ENCODE results near the gene PLCL1. TPM values are rescaled to one million over a fixed set of nuclear protein-coding genes. Genes with fewer than 3 reads are reported as not detected.

The PLCL1 gene
- 0.07 and 0.16 TPM in 2 replicates for total RNA-seq (2014; rRNA removed; shearing (Covaris generic))
- 0.19 and 0.21 TPM in 2 replicates for polyA plus RNA-seq (2015; cell fraction: cytosol; rRNA removed)
- 0.19 TPM in 2 replicates for polyA plus RNA-seq (2015; cell fraction: nucleus; rRNA removed)

DNA sequence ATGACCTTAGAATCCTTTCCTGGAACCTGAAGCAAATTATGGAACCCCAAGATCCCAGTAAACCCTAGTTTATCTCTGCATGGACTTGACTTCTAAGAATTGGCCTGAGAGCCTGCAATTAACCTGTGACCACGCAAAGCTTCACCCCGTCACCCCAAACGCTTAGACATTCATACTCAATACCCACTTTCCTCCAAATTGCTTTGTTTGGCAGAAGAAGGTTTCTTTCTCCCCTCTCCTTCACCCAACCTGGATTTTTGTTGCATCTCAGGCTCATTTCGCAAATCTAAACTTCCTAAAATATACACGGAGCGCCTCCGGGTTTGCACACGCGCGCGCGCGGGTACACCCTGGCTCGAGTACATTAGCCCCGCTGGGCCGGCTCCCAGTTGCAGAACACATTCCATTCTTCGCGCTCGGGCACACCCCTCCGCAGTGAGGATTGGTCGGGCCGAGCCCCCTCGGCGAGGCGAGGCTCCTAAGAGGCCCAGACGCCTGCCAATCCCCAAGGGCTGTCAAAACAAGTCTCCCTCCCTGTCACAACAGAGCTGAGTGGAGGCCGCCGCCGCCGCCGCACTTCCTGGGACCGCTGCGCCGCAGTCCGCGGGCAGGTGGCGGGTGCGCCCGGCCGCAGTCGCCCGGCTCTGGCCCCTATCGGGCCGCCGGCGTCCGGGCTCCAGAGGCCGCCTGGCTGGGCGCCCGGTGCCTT is at the start of gene PLCL1:
Gene PLCL1, plus strand, starts transcription at position 545 of the 709 bp plus-strand sequence.
- DNase-seq (ENCODE audit: low read depth) = peak; percentile 92

DNA sequence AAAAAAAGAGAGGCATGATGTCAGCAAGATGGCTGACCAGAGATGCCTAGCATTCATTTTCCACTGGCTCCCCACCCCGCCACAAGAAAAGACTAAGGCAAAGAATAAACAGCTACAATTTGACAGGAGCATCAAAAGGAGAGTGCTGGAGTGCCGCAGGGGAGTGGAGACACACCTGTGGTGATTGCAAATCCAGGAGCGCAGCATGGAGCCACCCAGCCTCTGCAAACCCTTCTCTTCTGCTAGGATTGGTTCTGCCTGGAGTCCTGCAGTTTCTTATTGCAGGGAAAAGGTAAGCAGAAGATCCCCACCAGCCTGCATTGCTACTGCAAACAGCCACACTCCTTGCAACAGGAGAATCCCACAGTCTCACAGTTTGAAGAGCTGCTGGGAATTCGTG is 45.4 kb upstream of the PLCL1 start:
- DNase-seq (ENCODE audit: low read depth) = no peak

GRCh38 chr2:197759625-197760292 is 44.6 kb upstream of the PLCL1 start:
- no peak for DNase-seq (ENCODE audit: low read depth)

DNA sequence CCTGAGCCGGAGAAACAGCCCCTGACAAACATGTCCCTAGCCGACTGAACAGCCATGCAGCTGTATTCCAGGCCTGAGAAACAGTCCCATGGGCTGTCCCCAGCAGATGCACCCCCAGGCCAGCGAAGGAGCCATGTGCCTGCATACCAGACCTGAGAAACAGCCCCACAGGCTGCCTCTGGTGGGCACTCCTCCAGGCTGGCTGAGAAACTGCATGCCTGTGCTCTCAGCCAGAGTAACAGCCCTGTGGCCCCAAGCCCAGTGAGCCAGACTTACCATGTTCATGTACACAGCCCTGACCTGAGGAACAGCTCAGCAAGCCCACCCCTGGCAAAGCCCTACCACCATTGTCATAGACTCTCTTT is 44.1 kb upstream of the PLCL1 start:
- no peak for DNase-seq (ENCODE audit: low read depth)

GRCh38 chr2:197777823-197778407 is 26.5 kb upstream of the PLCL1 start:
- DNase-seq (ENCODE audit: low read depth) = peak; percentile 23

DNA sequence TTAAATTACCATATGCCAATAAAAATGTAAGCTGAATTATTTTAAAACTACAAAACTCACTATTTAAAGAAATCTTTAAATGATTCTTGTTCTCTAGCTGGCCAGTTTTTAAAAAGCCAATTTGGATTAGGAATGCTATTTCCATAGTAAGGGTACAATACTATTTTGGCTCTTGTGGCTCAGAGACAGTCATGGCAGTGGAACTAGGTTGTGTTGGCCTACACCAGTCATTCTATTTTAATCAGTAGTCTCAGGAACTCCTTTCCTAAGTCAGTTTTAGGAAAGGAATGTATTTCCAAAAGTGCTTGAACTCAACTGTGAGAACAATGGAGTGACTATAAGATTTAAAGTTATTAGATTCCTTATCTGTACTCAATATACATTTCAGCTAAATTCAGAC is 25.1 kb upstream of the PLCL1 start:
- no peak for DNase-seq (ENCODE audit: low read depth)

GRCh38 chr2:197782126-197782525 is 22.3 kb upstream of the PLCL1 start:
- DNase-seq (ENCODE audit: low read depth) = no peak

DNA sequence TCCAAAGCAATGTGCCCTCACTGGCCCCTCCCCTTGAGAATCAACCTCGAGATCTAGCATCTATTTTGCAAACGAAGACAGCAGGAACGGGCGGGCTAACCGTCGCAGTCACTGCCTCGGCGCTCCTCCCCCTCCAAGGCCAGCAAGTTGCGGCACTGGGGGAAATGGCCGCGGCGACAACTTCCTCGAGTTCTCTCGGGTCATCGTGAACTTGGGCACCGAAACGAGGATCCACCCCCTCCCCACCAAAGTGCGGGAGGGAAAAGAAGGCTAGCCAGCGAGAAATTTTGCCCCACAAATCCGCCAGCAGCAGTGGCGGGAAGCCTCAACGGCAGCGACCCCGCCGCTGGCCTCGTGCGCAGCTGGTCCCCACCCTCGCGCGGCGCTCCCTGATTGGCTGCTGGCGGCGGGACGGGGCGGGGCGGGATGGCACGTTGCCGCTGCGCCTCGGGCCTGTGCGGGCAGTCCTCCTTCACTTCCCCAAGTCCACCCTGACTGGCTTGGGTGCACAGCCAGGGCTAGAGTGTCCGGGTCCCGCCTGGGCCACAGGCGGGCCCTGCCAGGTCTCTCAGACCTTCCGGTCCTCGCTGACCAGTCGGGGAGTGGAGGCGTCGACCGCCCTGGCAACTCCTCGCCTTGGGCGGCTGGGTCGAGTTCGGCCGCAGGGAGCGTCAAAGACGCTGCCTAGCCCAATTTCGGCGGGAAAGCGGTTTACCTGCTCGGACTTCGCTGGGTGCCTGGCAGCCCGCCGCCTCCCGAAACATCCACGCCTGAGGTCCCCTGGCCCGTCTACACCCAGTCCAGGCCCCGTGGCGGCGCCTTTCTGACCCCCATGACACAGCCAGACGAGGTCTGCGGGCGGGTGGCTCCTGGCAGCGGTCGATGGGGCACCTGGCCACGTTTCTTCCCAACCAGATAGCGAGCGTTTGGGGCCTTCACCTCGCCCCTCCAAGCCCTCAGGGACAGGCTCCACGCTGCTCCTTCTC is 19.1 kb upstream of the PLCL1 start, which contains the start of gene BOLL:
Gene BOLL, minus strand, starts transcription at position 364 of the 986 bp plus-strand sequence. CDS start 3,469 bp downstream, outside the sequence.
- DNase-seq (ENCODE audit: low read depth) = no peak

GRCh38 chr2:197786010-197786877 is 18.1 kb upstream of the PLCL1 start:
- DNase-seq (ENCODE audit: low read depth) = no peak

GRCh38 chr2:197793456-197793855 is 10.9 kb upstream of the PLCL1 start:
- no peak for DNase-seq (ENCODE audit: low read depth)

DNA sequence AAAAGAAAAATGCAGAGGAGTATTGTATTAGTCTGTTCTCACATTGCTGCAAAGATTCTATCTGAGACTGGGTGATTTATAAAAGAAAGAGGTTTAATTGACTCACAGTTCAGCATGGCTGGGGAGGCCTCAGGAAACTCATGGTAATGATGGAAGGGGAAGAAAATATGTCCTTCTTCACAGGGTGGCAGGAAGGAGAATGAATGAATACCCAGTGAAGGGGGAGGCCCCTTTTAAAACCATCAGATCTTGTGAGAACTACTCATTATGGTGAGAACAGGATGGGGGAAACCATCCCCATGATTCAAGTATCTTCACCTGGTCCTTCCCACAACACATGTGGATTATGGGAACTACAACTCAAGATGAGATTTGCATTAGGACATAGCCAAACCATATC is 9.1 kb upstream of the PLCL1 start:
- DNase-seq (ENCODE audit: low read depth) = no peak

DNA sequence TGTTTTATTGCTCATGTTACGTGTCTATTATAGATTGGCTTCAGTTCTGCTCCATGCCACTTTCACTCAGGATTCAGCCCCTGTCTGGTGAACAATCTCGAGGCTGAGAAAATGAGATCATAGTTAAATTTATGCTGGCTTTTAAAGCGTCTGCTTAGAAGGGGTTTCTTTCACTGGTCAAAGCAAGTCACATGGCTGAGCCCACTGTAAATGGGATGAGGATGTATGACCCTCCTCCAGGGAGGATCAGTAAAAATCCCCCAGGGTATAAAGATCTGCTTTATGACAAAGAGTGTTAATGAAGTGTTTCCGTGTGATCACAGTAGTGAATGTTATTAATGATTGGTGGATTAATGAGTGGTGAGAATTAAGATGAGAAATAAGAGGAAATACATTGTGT is 6.2 kb upstream of the PLCL1 start:
- no peak for DNase-seq (ENCODE audit: low read depth)

- DNase-seq (ENCODE audit: low read depth) = no peak
Observed at GRCh38 chr2:197799068-197799467, 5.3 kb upstream of the PLCL1 start.

DNA sequence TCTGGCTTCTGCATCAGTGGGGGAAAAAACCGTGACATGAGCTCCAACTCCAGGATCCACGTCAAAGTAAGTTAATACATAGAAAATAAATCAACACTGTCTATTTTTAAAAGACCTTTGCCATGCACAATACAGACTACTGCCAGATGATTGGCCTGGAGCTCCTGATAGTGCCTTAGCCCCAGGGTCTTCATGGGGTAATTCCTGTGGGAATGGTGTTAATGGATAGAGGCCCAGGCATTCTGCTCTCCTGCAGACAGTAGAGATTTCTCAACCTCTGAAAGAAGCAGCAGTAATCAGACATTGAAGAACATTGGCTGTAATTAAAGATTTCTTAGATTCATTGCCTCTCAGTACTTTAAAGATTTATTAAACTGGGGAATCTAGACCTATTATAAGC is 4.3 kb upstream of the PLCL1 start:
- DNase-seq (ENCODE audit: low read depth) = no peak

DNA sequence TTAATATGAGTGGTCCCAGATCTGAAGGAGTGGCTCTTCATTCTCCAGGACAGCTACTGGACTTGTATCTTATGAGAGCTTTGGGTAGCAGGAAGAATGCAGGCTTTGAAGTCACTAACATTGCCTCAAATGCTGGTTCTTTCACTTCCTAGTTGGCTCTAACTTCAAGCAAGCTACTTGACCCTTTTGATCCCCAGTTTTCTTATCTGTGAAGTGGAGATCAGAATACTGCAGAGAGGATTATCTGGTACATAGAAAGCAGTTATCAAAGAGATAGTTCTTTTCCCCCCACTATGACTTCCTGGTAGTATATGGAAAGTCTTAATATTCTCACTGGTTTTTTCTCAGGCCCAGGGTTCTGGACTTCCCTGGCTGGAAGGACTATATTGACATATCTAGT is 3.4 kb upstream of the PLCL1 start:
- no peak for DNase-seq (ENCODE audit: low read depth)

DNA sequence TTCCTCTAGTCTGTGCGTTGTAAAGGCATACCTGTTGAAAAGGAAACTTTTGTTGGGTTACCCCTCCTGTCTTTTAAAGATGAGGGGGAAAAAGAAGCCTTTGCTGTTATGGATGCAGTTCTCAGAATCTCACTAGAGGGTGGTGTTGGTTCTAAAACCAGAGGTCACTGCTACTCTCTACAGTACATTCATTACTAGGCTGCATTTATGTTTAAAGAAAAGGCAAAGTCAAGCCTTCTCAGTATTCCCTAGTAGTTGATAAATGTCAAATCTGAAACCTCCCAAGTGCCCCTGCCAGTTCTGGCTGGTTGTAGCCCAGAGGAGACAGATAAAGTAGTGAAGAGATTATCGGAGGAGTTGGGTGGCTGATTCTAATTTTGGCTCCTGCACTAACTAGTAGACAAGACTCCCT is 1.4 kb upstream of the PLCL1 start:
- DNase-seq (ENCODE audit: low read depth) = peak; percentile 55

DNA sequence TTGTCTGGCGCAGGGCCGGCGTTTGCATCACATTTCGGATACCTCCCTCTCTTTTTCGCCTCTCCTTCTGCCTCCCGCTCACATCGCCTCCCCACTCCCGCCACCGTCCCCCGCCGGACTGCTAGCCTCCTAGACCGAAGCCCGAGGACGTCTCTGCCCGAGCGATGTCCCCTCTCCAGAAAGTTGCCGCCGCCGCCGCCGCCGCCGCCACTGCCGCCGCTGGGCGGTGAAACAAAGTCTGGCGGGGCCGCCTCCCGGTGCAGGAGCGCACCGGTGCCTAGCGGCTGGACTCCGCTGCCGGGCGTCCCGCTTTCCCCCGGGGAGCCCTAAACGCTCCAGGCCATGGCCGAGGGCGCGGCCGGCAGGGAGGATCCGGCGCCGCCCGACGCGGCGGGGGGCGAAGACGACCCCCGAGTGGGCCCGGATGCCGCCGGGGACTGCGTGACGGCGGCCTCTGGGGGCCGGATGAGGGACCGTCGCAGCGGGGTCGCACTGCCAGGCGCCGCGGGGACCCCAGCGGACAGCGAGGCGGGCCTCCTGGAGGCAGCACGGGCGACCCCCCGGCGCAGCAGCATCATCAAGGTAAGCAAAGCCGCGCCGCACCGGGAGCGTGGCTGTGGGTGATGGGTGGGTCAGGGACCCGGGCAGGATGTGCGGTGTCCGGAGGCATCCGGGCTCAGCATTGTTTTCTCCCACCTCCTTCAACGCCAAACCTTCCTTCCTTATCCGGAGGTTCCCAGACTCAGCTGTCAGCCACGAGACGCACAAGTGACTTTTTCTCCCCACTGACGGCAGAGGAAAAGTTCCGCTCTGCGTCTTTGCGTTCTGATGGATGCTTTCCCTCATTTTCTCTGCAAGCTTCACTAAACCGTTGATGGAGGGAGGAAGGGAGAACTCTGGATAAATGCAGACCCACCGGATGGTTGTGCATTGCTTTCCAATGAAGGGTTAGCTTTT is 643 bp downstream of the PLCL1 start:
- DNase-seq (ENCODE audit: low read depth) = no peak

DNA sequence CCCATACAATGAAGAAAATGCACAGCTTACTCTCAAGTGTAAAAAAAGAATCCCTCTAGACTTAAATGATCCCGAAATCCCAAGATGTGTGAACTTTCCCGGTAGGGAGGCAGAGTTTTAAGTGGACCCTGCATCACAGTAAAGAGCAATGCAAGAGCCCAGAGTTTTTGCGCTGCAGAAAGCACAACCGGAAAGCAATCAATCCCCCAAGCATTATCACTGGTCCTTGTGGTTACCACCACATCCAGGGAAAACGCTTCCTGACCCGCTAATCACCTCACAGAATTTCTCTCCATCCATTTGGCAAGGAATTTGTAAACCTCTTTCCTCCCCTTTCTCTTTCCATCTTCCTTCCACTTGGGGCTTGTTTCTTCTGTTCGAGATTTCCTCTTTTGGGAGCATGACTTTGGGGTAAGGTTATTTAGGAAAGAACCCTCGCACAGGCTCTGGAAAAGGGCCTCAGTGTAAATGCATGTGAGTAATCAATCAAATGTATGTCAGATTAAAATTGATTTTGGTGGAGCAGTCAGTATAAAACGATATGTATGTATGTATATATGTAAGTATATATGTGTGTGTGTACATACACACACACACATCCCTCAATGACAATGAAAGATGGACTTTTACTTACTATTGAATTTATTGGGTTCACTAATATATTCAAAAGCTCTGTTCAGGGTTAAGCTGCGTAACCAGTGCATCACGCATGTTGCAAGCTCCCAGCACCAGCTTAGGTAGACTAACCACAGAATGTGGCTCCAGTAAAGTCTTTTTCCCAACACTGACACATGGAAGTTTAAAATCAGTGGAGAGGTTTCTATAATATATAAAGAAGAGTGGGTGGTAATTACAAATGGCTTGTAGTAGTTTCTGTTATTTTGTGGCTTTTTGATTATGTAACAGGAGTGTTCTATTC is 1.6 kb downstream of the PLCL1 start:
- DNase-seq (ENCODE audit: low read depth) = no peak
